ENCODE results near the gene SYT7. TPM values are rescaled to one million over a fixed set of nuclear protein-coding genes. Genes with fewer than 3 reads are reported as not detected.

The SYT7 gene
- total RNA-seq, 4 donors from 2014 or later, result 5.4 to 8.4 (median 7.5) TPM

GRCh38 chr11:61542705-61543104 is 38.2 kb downstream of the SYT7 start:
- peaks cover 14% of the 10 kb centered on the region for H3K27me3 ChIP-seq
- no peaks in the 10 kb centered on the region for H3K4me1 ChIP-seq
- no CpG with 5 or more reads among the region's 16 CpGs for WGBS
- no peak overlapping the region for H3K4me3 ChIP-seq
- no peaks in the 10 kb centered on the region for H3K36me3 ChIP-seq
- no peaks in the 10 kb centered on the region for H3K9me3 ChIP-seq
- TF ChIP-seq POLR2AphosphoS5 (IDR thresholded peaks at IDR 0.05), result no peak
- TF ChIP-seq EP300 (IDR thresholded peaks at IDR 0.05), result no peak
- TF ChIP-seq POLR2A (IDR thresholded peaks at IDR 0.05), result no peak
- TF ChIP-seq CTCF (IDR thresholded peaks at IDR 0.05), result no peak
- H3K27ac ChIP-seq, result no peak overlapping the region
- DNase-seq (ENCODE audit: low spot score in 2 of 2), result no peak

- no peaks in the 10 kb centered on the region for H3K4me1 ChIP-seq
- H3K27me3 ChIP-seq, result peaks cover 14% of the 10 kb centered on the region
- H3K36me3 ChIP-seq, result no peaks in the 10 kb centered on the region
- TF ChIP-seq POLR2AphosphoS5 (IDR thresholded peaks at IDR 0.05) (no peak), POLR2A (IDR thresholded peaks at IDR 0.05) (no peak), EP300 (IDR thresholded peaks at IDR 0.05) (no peak), CTCF (IDR thresholded peaks at IDR 0.05) (no peak)
- DNase-seq (ENCODE audit: low spot score in 2 of 2), result no peak
- 25% methylated on average over 1 of the region's 19 CpGs for WGBS
- no peak overlapping the region for H3K4me3 ChIP-seq
- H3K9me3 ChIP-seq, result no peaks in the 10 kb centered on the region
- H3K27ac ChIP-seq, result no peak overlapping the region
Measured at GRCh38 chr11:61542024-61542461, 38.8 kb downstream of the SYT7 start.

GRCh38 chr11:61541598-61541997 is 39.3 kb downstream of the SYT7 start:
- no peaks in the 10 kb centered on the region for H3K9me3 ChIP-seq
- H3K36me3 ChIP-seq, result no peaks in the 10 kb centered on the region
- no peak overlapping the region for H3K4me3 ChIP-seq
- H3K27me3 ChIP-seq, result peaks cover 11% of the 10 kb centered on the region
- TF ChIP-seq POLR2AphosphoS5 (IDR thresholded peaks at IDR 0.05), result no peak
- TF ChIP-seq CTCF (IDR thresholded peaks at IDR 0.05), result no peak
- TF ChIP-seq EP300 (IDR thresholded peaks at IDR 0.05), result no peak
- no peak for TF ChIP-seq POLR2A (IDR thresholded peaks at IDR 0.05)
- H3K27ac ChIP-seq, result no peak overlapping the region
- H3K4me1 ChIP-seq, result no peaks in the 10 kb centered on the region
- no peak for DNase-seq (ENCODE audit: low spot score in 2 of 2)
- 33% methylated on average over 3 of the region's 3 CpGs for WGBS

GRCh38 chr11:61540528-61540927 is 40.3 kb downstream of the SYT7 start:
- no peaks in the 10 kb centered on the region for H3K36me3 ChIP-seq
- TF ChIP-seq CTCF (IDR thresholded peaks at IDR 0.05), result no peak
- H3K27ac ChIP-seq, result no peak overlapping the region
- H3K4me3 ChIP-seq, result no peak overlapping the region
- H3K27me3 ChIP-seq, result peaks cover under 1% of the 10 kb centered on the region
- 75% methylated on average over 8 of the region's 9 CpGs for WGBS
- H3K4me1 ChIP-seq, result no peaks in the 10 kb centered on the region
- DNase-seq (ENCODE audit: low spot score in 2 of 2), result no peak
- H3K9me3 ChIP-seq, result no peaks in the 10 kb centered on the region

- no peak for TF ChIP-seq EP300 (IDR thresholded peaks at IDR 0.05)
- TF ChIP-seq CTCF (IDR thresholded peaks at IDR 0.05), result no peak
- no peak for TF ChIP-seq POLR2AphosphoS5 (IDR thresholded peaks at IDR 0.05)
- TF ChIP-seq POLR2A (IDR thresholded peaks at IDR 0.05), result no peak
- no peak overlapping the region for H3K27ac ChIP-seq
- H3K36me3 ChIP-seq, result no peaks in the 10 kb centered on the region
- no peaks in the 10 kb centered on the region for H3K9me3 ChIP-seq
- H3K4me1 ChIP-seq, result no peaks in the 10 kb centered on the region
- DNase-seq (ENCODE audit: low spot score in 2 of 2), result no peak
- H3K27me3 ChIP-seq, result no peaks in the 10 kb centered on the region
- H3K4me3 ChIP-seq, result no peak overlapping the region
- WGBS, result 63% methylated on average over 14 of the region's 14 CpGs
Measured at GRCh38 chr11:61539831-61540357, 41.0 kb downstream of the SYT7 start.
